ENCODE results near the gene NRXN3.

Gene NRXN3

DNA sequence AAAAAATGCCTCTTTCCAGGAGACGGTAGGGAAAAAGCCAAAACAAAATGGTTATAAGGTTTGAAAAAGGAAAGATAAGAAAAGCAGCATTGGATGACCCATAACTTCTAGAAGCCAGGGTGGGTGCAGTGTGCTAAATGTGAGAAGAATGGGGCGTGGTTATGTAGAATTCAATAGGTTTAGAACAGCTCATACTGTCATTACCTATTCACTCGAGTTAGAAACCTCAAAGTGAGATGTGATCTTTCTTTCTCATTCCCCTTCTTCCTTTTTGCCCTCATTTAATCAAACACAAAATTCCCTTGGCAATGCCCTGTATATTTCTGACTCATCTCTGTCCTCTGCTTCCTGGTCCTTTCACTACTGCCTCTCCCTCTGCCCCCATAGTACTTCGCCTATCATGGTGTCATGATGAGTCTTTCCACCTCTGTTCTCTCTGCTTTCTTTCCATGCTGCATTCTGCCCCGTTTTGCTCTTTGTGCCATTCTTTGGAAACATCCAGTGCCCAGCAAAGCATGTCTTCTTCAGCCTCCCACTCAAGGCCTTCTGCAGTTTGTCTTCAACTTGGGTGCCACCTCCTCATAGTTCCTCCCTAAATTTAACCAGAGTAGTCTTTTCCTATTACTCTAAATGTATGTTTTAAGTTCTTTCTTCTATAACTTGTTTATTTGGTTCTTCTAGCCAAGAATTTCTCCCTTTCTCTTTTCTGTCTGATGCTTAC lies 496.3 kb downstream of the NRXN3 start:
- TF ChIP-seq, protein P1, sequence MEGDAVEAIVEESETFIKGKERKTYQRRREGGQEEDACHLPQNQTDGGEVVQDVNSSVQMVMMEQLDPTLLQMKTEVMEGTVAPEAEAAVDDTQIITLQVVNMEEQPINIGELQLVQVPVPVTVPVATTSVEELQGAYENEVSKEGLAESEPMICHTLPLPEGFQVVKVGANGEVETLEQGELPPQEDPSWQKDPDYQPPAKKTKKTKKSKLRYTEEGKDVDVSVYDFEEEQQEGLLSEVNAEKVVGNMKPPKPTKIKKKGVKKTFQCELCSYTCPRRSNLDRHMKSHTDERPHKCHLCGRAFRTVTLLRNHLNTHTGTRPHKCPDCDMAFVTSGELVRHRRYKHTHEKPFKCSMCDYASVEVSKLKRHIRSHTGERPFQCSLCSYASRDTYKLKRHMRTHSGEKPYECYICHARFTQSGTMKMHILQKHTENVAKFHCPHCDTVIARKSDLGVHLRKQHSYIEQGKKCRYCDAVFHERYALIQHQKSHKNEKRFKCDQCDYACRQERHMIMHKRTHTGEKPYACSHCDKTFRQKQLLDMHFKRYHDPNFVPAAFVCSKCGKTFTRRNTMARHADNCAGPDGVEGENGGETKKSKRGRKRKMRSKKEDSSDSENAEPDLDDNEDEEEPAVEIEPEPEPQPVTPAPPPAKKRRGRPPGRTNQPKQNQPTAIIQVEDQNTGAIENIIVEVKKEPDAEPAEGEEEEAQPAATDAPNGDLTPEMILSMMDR (conservative IDR thresholded peaks at IDR 0.05; ENCODE audit: low read length) = no peak

GRCh38 chr14:78667141-78667540 lies 497.0 kb downstream of the NRXN3 start:
- no peak for DNase-seq (ENCODE audit: low read depth)
- TF ChIP-seq, protein P1 (conservative IDR thresholded peaks at IDR 0.05; ENCODE audit: low read length) = no peak
- H3K4me3 ChIP-seq (ENCODE audit: low read length) = no peak overlapping the region

More for the DNA sequence above, 496.3 kb downstream of the NRXN3 start:
- no peak for DNase-seq (ENCODE audit: low read depth)
- no peak overlapping the region for H3K4me3 ChIP-seq (ENCODE audit: low read length)

GRCh38 chr14:78673845-78674244 lies 503.7 kb downstream of the NRXN3 start:
- no peak for DNase-seq (ENCODE audit: low read depth)
- TF ChIP-seq, protein P1 (conservative IDR thresholded peaks at IDR 0.05; ENCODE audit: low read length) = no peak

DNA sequence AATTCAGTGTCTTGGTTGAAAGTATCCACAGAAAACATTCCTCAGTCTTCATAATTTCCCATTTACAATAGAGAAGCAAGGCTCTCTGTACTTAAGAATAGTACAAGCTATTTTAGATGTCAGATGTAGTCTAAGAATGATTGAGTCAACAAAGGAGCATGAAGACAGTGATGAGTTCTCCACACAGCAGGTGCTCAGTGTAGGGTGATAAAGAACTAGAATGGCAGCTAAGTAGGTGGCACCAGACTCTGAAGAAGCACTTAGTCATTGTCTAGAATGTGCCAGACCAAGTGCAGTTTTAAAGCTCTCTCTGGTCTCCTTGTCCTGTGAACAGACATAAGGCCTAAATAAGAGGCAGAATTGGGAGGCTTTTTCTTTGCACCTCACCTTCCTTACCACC lies 504.6 kb downstream of the NRXN3 start:
- no peak overlapping the region for H3K4me3 ChIP-seq (ENCODE audit: low read length)
- TF ChIP-seq, protein P1 (conservative IDR thresholded peaks at IDR 0.05; ENCODE audit: low read length) = no peak
- no peak for DNase-seq (ENCODE audit: low read depth)

More at GRCh38 chr14:78673845-78674244, 503.7 kb downstream of the NRXN3 start:
- no peak overlapping the region for H3K4me3 ChIP-seq (ENCODE audit: low read length)

DNA sequence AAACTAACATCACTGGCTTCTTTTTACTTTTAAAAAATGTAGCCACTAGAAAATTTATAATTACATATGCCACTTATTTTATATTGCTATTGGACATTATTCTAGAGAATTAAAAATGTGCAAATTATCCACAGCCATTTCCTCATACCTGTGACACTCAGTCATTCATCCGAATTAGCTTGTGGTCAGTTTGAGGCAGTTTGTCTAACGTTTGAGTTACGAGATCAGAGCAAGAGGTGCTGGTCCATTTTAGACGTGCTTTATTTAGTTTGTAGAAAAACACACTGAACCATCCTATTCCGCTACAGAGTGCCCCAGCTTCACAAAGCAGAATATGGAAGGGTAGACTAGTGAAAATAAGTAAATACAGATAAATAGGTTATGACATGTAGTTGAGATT lies 513.0 kb downstream of the NRXN3 start:
- no peak for DNase-seq (ENCODE audit: low read depth)
- TF ChIP-seq, protein P1 (conservative IDR thresholded peaks at IDR 0.05; ENCODE audit: low read length) = no peak
- H3K4me3 ChIP-seq (ENCODE audit: low read length) = no peak overlapping the region

DNA sequence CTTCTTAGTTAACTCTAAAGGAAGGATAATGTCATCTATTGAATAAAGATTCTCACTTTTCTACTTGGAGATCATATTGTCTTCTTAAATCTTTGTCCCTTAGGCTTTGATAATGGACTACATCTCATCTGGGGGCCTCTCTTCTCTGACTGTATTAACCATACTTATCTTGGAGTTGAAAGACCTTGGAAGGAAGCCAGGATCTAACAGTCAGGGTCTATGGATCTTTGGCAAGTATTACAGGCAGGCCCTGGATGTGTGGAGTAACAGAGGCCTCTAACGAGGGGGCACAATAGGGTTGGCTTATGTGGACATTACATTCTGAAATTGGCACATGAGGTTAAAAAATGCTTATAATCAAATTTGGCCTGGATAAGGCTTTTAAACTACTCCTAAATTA lies 513.8 kb downstream of the NRXN3 start:
- no peak for DNase-seq (ENCODE audit: low read depth)
- no peak overlapping the region for H3K4me3 ChIP-seq (ENCODE audit: low read length)
- TF ChIP-seq, protein P1 (conservative IDR thresholded peaks at IDR 0.05; ENCODE audit: low read length) = no peak

DNA sequence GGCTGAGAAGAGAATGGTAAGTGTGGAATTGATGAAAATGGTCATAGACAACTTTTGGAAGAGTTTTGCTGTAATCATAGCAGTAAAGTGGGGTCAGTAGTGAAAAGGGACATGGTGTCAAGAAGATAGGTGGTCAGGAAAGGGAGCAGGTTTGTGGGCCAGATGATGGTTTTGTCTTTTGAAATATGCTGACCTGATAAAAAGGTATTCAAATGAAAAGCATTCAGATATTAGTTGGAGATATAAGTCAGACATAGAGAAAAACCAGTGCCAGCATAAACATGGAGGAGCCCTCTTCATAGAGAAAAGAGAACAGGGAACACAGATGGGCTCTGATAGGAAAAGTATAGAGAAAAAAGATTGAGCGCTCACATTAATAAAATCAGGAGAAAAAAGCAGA lies 518.3 kb downstream of the NRXN3 start:
- DNase-seq (ENCODE audit: low read depth) = no peak
- TF ChIP-seq, protein P1 (conservative IDR thresholded peaks at IDR 0.05; ENCODE audit: low read length) = no peak
- no peak overlapping the region for H3K4me3 ChIP-seq (ENCODE audit: low read length)
